Astrocyte of the cerebellum (primary cell): ENCODE measurements around the gene FIBCD1.

Experiments used
- DNase-seq: peaks from one replicate; pipeline ENCODE4 v3.0.0-alpha.2; 2011; ENCODE audit warnings: low read depth
- H3K4me3 ChIP-seq: 2 replicates; pipeline ENCODE4 v1.5.1; 2011; ENCODE audit warnings: mild to moderate bottlenecking, low read depth, low read length, moderate library complexity
- CTCF ChIP-seq: IDR thresholded peaks from 2 replicates; pipeline ENCODE4 v1.5.1; 2012; ENCODE audit warnings: low read length, low read depth, moderate library complexity, mild to moderate bottlenecking; ENCODE audit errors: missing control alignments
- in situ Hi-C: cut with HindIII; loops from 2 replicates; pipeline ENCODE4 v1.10.0; 2017; ENCODE audit warnings: low sequenced_read_pairs

FIBCD1 gene

GRCh38 chr9:130981002-130981755, 42.1 kb upstream of the FIBCD1 start:
- in situ Hi-C loops, result no loop called here
- H3K4me3 ChIP-seq, result no peak overlapping the region
- TF ChIP-seq CTCF, result no peak
- DNase-seq, result no peak

GRCh38 chr9:130980526-130980925, 41.5 kb upstream of the FIBCD1 start:
- in situ Hi-C loops, result no loop called here
- no peak for TF ChIP-seq CTCF
- H3K4me3 ChIP-seq, result no peak overlapping the region
- DNase-seq, result no peak

GRCh38 chr9:130979591-130980385, 40.7 kb upstream of the FIBCD1 start:
- DNase-seq, result no peak
- no peak for TF ChIP-seq CTCF
- in situ Hi-C loops, result no loop called here

GRCh38 chr9:130977811-130978221, 38.8 kb upstream of the FIBCD1 start:
- no peak for TF ChIP-seq CTCF
- in situ Hi-C loops, result no loop called here
- H3K4me3 ChIP-seq, result no peak overlapping the region
- no peak for DNase-seq

More at GRCh38 chr9:130979591-130980385, 40.7 kb upstream of the FIBCD1 start:
- no peak overlapping the region for H3K4me3 ChIP-seq

- no peak for TF ChIP-seq CTCF
- no peak for DNase-seq
- no peak overlapping the region for H3K4me3 ChIP-seq
- in situ Hi-C loops, result no loop called here
Measured at GRCh38 chr9:130975932-130976841, 37.1 kb upstream of the FIBCD1 start.

GRCh38 chr9:130975156-130975555, 36.1 kb upstream of the FIBCD1 start:
- H3K4me3 ChIP-seq, result no peak overlapping the region

More at GRCh38 chr9:130975156-130975555, 36.1 kb upstream of the FIBCD1 start:
- DNase-seq, result no peak
- in situ Hi-C loops, result no loop called here
- TF ChIP-seq CTCF, result no peak
